Ishikawa (cell line): Measurements from ENCODE around the gene BHMT2.

Experiments
- CEBPB ChIP-seq: IDR thresholded peaks from 2 replicates; pipeline ENCODE4 v1.6.1; 2012
- CREB1 ChIP-seq: IDR thresholded peaks from 2 replicates; pipeline ENCODE4 v1.6.1; 2012; ENCODE audit warnings: low read depth
- EGR1 ChIP-seq: IDR thresholded peaks from 2 replicates; pipeline ENCODE4 v1.6.1; 2012
- EP300 ChIP-seq: IDR thresholded peaks from 2 replicates; pipeline ENCODE4 v1.6.1; 2012; ENCODE audit warnings: borderline replicate concordance
- FOXM1 ChIP-seq: IDR thresholded peaks from 2 replicates; pipeline ENCODE4 v1.6.1; 2012; ENCODE audit warnings: low read depth, borderline replicate concordance
- RAD21 ChIP-seq: IDR thresholded peaks from 2 replicates; pipeline ENCODE4 v1.6.1; 2012; ENCODE audit warnings: low read depth
- TAF1 ChIP-seq: IDR thresholded peaks from 2 replicates; pipeline ENCODE4 v1.6.1; 2012; ENCODE audit warnings: low read depth, mild to moderate bottlenecking
- TCF12 ChIP-seq: IDR thresholded peaks from 2 replicates; pipeline ENCODE4 v1.6.1; 2012; ENCODE audit warnings: low read depth
- TEAD4 ChIP-seq: IDR thresholded peaks from 2 replicates; pipeline ENCODE4 v1.6.1; 2012
- YY1 ChIP-seq: IDR thresholded peaks from 2 replicates; pipeline ENCODE4 v1.6.1; 2012; ENCODE audit warnings: low read depth
- TF ChIP-seq, protein P1 (sequence below): IDR thresholded peaks from 2 replicates; pipeline ENCODE4 v1.6.1; 2012; ENCODE audit warnings: low read depth, mild to moderate bottlenecking
- TF ChIP-seq, protein P2 (sequence below): IDR thresholded peaks from 2 replicates; pipeline ENCODE4 v1.6.1; 2012
- TF ChIP-seq, protein P3 (sequence below): IDR thresholded peaks from 2 replicates; pipeline ENCODE4 v1.6.1; 2012

DNA sequence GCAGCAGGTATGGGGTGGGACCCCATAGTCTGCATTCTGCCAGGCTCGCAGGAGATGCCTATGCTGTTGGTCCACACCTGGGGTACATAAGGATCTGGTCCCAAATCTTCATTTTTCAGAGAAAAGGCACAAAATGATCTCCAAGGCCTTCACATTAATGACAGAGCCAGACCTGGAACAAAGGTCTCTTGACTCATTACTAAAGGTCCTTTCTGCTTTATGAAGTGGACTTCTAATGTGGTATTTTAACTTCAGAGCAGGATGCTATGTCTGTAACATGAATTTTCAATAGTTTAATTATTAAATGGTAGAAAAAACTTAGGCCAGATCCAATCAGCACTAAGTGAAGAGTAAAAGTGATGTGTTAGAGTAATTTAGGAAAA, 38.1 kb upstream of the BHMT2 start:
- TF ChIP-seq YY1 = no peak
- TF ChIP-seq EP300 = no peak
- TF ChIP-seq, protein P1, sequence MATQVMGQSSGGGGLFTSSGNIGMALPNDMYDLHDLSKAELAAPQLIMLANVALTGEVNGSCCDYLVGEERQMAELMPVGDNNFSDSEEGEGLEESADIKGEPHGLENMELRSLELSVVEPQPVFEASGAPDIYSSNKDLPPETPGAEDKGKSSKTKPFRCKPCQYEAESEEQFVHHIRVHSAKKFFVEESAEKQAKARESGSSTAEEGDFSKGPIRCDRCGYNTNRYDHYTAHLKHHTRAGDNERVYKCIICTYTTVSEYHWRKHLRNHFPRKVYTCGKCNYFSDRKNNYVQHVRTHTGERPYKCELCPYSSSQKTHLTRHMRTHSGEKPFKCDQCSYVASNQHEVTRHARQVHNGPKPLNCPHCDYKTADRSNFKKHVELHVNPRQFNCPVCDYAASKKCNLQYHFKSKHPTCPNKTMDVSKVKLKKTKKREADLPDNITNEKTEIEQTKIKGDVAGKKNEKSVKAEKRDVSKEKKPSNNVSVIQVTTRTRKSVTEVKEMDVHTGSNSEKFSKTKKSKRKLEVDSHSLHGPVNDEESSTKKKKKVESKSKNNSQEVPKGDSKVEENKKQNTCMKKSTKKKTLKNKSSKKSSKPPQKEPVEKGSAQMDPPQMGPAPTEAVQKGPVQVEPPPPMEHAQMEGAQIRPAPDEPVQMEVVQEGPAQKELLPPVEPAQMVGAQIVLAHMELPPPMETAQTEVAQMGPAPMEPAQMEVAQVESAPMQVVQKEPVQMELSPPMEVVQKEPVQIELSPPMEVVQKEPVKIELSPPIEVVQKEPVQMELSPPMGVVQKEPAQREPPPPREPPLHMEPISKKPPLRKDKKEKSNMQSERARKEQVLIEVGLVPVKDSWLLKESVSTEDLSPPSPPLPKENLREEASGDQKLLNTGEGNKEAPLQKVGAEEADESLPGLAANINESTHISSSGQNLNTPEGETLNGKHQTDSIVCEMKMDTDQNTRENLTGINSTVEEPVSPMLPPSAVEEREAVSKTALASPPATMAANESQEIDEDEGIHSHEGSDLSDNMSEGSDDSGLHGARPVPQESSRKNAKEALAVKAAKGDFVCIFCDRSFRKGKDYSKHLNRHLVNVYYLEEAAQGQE = no peak
- TF ChIP-seq EGR1 = no peak
- TF ChIP-seq FOXM1 = no peak
- TF ChIP-seq TEAD4 = no peak
- TF ChIP-seq CEBPB = no peak
- TF ChIP-seq, protein P2, sequence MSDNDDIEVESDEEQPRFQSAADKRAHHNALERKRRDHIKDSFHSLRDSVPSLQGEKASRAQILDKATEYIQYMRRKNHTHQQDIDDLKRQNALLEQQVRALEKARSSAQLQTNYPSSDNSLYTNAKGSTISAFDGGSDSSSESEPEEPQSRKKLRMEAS = no peak
- TF ChIP-seq CREB1 = no peak
- no peak for TF ChIP-seq RAD21
- TF ChIP-seq TCF12 = no peak
- TF ChIP-seq, protein P3, sequence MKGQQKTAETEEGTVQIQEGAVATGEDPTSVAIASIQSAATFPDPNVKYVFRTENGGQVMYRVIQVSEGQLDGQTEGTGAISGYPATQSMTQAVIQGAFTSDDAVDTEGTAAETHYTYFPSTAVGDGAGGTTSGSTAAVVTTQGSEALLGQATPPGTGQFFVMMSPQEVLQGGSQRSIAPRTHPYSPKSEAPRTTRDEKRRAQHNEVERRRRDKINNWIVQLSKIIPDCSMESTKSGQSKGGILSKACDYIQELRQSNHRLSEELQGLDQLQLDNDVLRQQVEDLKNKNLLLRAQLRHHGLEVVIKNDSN = no peak
- no peak for TF ChIP-seq TAF1
